ENCODE measurements around the gene GNAI3.

- TF ChIP-seq PKNOX1 (IDR thresholded peaks at IDR 0.05) (no peak), ELF4 (IDR thresholded peaks at IDR 0.05) (no peak), SUZ12 (IDR thresholded peaks at IDR 0.05) (no peak), TARDBP (IDR thresholded peaks at IDR 0.05) (no peak)
Observed at GRCh38 chr1:109500941-109501381, 47.5 kb upstream of the GNAI3 start.
